Choroid plexus epithelial cell (primary cell): ENCODE data around the gene ADARB1.

ENCODE experiments used
- DNase-seq: peaks from one replicate; pipeline ENCODE4 v3.0.0-alpha.2; 2010; ENCODE audit warnings: low read depth
- H3K4me3 ChIP-seq: 2 replicates; pipeline ENCODE4 v1.5.1; 2011; ENCODE audit warnings: low read depth, mild to moderate bottlenecking, control low read depth, low read length, moderate library complexity
- TF ChIP-seq, protein P1 (sequence below): conservative IDR thresholded peaks from 2 replicates; pipeline ENCODE4 v1.5.1; 2011; ENCODE audit warnings: low read depth, mild to moderate bottlenecking, control low read depth, inconsistent platforms, low read length, moderate library complexity

The ADARB1 gene

DNA sequence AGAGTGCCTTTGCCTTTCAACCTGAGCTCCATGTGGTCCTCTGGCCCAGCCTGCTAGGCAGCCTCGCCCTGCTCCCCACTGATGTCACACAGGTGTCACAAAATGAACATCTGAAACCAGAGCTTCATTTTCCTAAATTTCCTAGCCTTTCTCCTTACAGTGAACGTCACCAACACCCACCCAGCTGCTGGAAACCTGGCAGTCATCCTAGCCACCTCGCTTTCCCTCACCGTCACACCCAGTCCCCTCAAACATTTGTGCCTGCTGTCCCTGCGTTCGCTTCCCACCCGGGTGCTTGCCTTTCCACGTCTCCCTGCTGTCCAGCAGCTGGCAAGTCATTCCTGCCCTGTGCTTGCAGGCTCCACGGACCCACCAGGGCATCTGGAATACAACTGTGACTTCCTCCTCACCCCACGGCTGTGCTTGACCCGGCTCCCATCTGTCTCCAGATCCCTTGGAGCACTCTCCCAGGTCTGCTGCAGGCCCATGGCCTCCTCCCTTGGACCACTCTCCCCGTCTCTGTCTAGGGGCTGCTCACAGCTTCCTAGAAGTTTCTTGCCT, 23.5 kb downstream of the ADARB1 start:
- H3K4me3 ChIP-seq, result no peak overlapping the region
- DNase-seq, result no peak
- TF ChIP-seq, protein P1, sequence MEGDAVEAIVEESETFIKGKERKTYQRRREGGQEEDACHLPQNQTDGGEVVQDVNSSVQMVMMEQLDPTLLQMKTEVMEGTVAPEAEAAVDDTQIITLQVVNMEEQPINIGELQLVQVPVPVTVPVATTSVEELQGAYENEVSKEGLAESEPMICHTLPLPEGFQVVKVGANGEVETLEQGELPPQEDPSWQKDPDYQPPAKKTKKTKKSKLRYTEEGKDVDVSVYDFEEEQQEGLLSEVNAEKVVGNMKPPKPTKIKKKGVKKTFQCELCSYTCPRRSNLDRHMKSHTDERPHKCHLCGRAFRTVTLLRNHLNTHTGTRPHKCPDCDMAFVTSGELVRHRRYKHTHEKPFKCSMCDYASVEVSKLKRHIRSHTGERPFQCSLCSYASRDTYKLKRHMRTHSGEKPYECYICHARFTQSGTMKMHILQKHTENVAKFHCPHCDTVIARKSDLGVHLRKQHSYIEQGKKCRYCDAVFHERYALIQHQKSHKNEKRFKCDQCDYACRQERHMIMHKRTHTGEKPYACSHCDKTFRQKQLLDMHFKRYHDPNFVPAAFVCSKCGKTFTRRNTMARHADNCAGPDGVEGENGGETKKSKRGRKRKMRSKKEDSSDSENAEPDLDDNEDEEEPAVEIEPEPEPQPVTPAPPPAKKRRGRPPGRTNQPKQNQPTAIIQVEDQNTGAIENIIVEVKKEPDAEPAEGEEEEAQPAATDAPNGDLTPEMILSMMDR, result no peak

DNA sequence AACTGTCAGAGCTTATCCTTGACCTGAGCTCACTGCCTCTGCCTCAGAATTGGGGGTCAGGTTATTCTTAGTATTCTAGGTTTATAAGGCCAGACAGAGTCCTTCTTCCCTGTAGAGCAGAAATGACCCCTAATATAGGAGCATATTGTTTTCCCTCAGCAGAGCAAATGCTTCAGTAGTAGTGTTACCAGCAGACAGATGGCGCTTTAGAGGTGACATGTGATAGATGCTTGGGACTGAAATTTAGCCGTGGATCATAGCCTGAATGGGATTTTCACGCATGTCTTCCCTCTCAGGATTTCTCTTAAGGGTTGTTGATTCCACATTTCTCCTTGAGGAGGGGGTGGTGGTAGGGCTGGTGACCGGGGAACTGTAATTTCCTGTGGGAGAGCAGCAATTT, 24.5 kb downstream of the ADARB1 start:
- TF ChIP-seq, protein P1, result peak; percentile 69
- H3K4me3 ChIP-seq, result no peak overlapping the region
- peak; percentile 60 for DNase-seq

DNA sequence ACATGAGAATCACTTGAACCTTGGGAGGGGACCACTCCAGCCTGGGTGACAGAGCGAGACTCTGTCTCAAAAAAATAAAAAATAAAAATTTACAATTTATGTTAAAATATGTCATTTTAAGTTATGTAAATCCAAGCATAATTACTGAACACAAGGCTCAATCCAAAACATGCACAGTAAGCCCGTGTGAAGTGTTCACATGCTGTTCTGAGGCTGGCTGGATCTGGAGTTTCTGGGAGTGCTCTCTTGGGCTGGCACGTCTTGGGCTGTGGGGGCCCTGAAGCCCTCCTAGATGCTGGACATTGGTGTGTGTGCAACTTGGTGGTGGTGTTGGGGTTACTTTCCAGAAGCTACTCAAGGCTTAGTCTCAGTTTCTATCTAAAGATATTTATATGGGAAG, 25.2 kb downstream of the ADARB1 start:
- no peak overlapping the region for H3K4me3 ChIP-seq
- TF ChIP-seq, protein P1, result no peak
- no peak for DNase-seq

DNA sequence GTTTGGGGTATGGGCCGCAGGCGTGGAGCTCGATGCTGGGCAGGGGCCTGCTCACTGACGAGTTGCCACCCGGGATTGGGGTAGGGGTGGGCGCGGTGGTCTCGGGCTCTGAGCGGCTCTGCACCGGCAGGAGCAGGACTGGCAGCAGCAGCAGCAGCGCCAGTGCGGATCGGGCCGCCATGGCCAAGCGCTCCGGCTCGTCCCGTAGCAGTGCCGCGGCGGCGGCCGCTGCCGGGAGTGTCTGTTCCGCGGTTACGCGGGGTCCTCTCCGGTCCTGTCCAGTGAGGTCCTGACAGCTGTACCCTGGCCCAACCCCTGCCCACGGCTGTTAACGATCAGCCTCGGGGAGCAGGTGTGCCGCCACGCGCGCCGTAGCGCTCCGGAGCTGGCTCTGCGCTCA, 26.5 kb downstream of the ADARB1 start:
- no peak overlapping the region for H3K4me3 ChIP-seq
- DNase-seq, result no peak
- TF ChIP-seq, protein P1, result no peak

DNA sequence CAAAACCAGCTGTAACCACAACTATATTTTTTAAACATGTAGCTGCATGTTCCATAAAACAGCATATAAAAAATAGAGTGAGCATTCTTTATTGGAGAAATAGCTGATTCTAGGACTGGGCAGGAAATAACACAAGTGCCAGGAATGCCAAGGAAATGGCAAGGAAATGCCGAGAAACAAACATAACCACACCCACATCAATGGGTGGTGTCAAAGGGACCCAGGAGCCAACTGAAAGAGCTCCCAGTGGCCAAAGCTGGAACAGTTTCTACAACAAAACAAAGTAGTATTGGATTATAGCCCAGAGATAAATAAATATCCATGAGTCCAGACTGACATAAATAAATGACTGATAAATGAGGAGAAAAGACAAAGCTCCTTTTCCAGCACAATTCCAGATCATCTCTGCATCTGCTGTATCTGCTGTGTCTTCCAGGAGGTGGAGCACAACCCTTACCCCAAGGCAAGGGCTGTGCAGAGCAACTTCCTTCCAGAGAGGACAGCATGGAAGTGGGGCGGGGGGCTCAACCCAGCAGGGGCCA, 28.1 kb downstream of the ADARB1 start:
- DNase-seq, result peak; percentile 60
- no peak overlapping the region for H3K4me3 ChIP-seq
- TF ChIP-seq, protein P1, result peak; percentile 41

DNA sequence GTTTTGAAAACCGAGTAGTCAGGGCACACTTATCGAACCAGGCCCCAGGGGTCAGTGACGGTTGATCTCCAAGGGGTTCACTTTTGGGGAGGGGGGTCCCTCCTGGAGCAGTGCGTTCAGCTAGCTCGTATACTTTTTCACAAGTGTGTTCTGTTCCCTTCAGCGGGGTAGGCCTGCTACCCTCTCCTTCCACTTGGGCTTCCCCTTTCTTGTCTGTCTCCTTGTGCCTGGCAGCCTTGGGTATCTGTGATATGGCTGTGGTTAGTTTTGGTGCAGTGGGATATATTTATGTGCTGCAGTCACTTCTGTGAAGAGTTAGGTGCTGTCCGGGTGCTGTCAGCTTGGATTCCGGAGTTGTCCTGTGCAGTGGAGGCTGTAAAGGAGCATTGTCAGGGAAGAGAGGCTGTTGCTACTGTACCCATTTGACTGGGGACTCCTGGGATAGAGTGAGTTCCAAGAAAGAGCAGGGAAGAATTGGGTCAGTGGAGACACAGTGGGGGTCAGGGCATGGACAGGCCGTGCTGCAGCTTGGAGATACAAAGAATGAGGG, 29.7 kb downstream of the ADARB1 start:
- TF ChIP-seq, protein P1, result no peak
- H3K4me3 ChIP-seq, result no peak overlapping the region
- no peak for DNase-seq

DNA sequence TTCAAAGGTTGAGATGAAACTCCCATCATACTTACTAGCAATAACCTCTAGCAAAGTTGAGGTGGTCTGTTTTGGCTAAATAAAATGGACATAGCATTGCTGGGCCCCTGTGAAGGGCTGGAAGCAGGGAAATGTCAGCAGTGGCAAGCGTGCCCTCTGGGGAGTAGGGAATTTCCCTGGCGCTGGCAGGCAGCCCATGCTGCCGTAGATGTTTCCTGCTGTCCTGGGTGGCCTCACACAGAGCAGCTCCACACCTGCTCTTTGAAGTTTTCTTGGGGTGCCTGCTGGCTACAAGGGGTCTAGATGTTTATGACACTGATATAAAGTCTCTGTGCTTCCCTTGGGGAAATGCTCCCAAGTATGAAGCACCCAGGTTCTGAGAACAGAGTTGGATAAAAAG, 30.2 kb downstream of the ADARB1 start:
- TF ChIP-seq, protein P1, result no peak
- DNase-seq, result no peak
- no peak overlapping the region for H3K4me3 ChIP-seq
